Lung (tissue), 12 donors: ENCODE measurements around the gene UQCRH. TPM values are rescaled to one million over a fixed set of nuclear protein-coding genes. Genes with fewer than 3 reads are reported as not detected.

Experiments
- ATAC-seq: fragments of 200-7000 bp; cut with Tn5 transposase; one replicate; pipeline ENCODE4 v1.9.1; 2020; ENCODE audit warnings: moderate number of reproducible peaks; ENCODE audit not compliant: insufficient read depth, low FRiP score
- DNase-seq, 3 donors: peaks; one replicate each; pipeline ENCODE4 v3.0.0-alpha.2; 2013 to 2017
- H3K27ac ChIP-seq, 2 donors: one replicate each; pipeline ENCODE4 v1.5.1; 2013; ENCODE audit warnings: mild to moderate bottlenecking in 2 of 2, moderate library complexity in 2 of 2, control low read depth in 1 of 2, inconsistent platforms in 1 of 2, low read depth in 1 of 2, low read length in 1 of 2
- H3K27me3 ChIP-seq, 3 donors: one replicate each; pipeline ENCODE4 v1.5.1; 2013; ENCODE audit warnings: low read length in 2 of 3; ENCODE audit not compliant: control insufficient read depth in 3 of 3, insufficient read depth in 3 of 3
- H3K36me3 ChIP-seq, 4 donors: one replicate each; pipeline ENCODE4 v1.5.1; 2013; ENCODE audit warnings: low read length in 4 of 4, mild to moderate bottlenecking in 1 of 4, moderate library complexity in 1 of 4; ENCODE audit not compliant: control insufficient read depth in 4 of 4, insufficient read depth in 4 of 4
- H3K4me1 ChIP-seq, 5 donors: one replicate each; pipeline ENCODE4 v1.5.1; 2013; ENCODE audit warnings: low read length in 5 of 5, mild to moderate bottlenecking in 2 of 5, moderate library complexity in 1 of 5; ENCODE audit not compliant: control insufficient read depth in 5 of 5, insufficient read depth in 5 of 5
- H3K4me3 ChIP-seq: one replicate; pipeline ENCODE4 v1.5.1; 2013; ENCODE audit warnings: mild to moderate bottlenecking, control low read depth, moderate library complexity
- H3K9ac ChIP-seq, 2 donors: one replicate each; pipeline ENCODE4 v1.5.1; 2013; ENCODE audit warnings: low read length in 2 of 2, control low read depth in 1 of 2; ENCODE audit not compliant: insufficient read depth in 1 of 2
- H3K9me3 ChIP-seq, 4 donors: one replicate each; pipeline ENCODE4 v1.5.1; 2013; ENCODE audit warnings: low read length in 3 of 4, mild to moderate bottlenecking in 1 of 4, moderate library complexity in 1 of 4; ENCODE audit not compliant: control insufficient read depth in 4 of 4, insufficient read depth in 3 of 4
- CTCF ChIP-seq: IDR thresholded peaks from 2 replicates; pipeline ENCODE4 v1.5.1; 2012; ENCODE audit warnings: mild to moderate bottlenecking; ENCODE audit errors: control extremely low read depth, extremely low read depth
- WGBS, 2 donors: extraction: QIAGEN DNeasy Blood & Tissue Kit; methylation state at CpG; one replicate each; pipeline ENCODE4 v1.1.7; 2013; 5-methylcytosine and 5-hydroxymethylcytosine counted together
- polyA plus RNA-seq, 2 donors: library from polyadenylated mRNA; stranded (reverse); fragments of 200-250 nt; gene quantifications; one replicate each; pipeline ENCODE4 v1.2.1, GENCODE V29; 2013
- total RNA-seq, 2 donors: library from RNA; depleted of rRNA in 1 of 2; stranded (reverse); fragments of >200 nt in 1 of 2; gene quantifications; one replicate each; pipeline ENCODE4 v1.2.1, GENCODE V29; 2014 to 2021
- donor health status: control.
- donor health status: control.
- donor health status: Bipolar disorder and iron deficiency.
- donor health status: healthy.
- donor health status: DM: yes; HTN: yes; CAD: no.

UQCRH gene
- total and polyA plus RNA-seq, 4 donors = 159 to 400 (median 304) TPM

- 90 to 92% methylated on average over 6 of the region's 6 CpGs for WGBS, 2 donors
Measured at GRCh38 chr1:46342084-46342656, 38.7 kb downstream of the UQCRH start.

GRCh38 chr1:46342677-46343350 lies 39.3 kb downstream of the UQCRH start:
- Histone ChIP-seq H3K4me3 (no peak overlapping the region), H3K9me3 (no peaks in the 10 kb centered on the region), H3K4me1 (peaks cover 0 to 6% (median 4%) of the 10 kb centered on the region in 5 donors), H3K36me3 (peaks cover 0 to 22% (median 12%) of the 10 kb centered on the region in 4 donors), H3K27ac (no peak overlapping the region), H3K27me3 (no peaks in the 10 kb centered on the region), H3K9ac (no peak overlapping the region)
- DNase-seq (no peak), ATAC-seq (no peak)
- TF ChIP-seq CTCF = no peak
- 83 to 91% methylated on average over 8 of the region's 8 CpGs for WGBS, 2 donors

More at GRCh38 chr1:46342084-46342656, 38.7 kb downstream of the UQCRH start:
- Histone ChIP-seq H3K27ac (peak overlapping the region in 1 of 2 donors; percentile 96), H3K9me3 (no peaks in the 10 kb centered on the region), H3K4me1 (peaks cover 0 to 6% (median 4%) of the 10 kb centered on the region in 5 donors), H3K4me3 (no peak overlapping the region), H3K27me3 (no peaks in the 10 kb centered on the region), H3K9ac (no peak overlapping the region), H3K36me3 (peaks cover 0 to 21% (median 11%) of the 10 kb centered on the region in 4 donors)
- ATAC-seq (no peak), DNase-seq (peak in 1 of 3 donors; percentile 3)
- TF ChIP-seq CTCF = no peak

GRCh38 chr1:46343351-46343695 lies 39.8 kb downstream of the UQCRH start:
- Histone ChIP-seq H3K4me1 (peaks cover 0 to 6% (median 4%) of the 10 kb centered on the region in 5 donors), H3K9me3 (no peaks in the 10 kb centered on the region), H3K9ac (no peak overlapping the region), H3K27me3 (no peaks in the 10 kb centered on the region), H3K4me3 (no peak overlapping the region), H3K36me3 (peaks cover 0 to 22% (median 13%) of the 10 kb centered on the region in 4 donors), H3K27ac (no peak overlapping the region)
- 92 to 97% methylated on average over 4 of the region's 4 CpGs for WGBS, 2 donors
- ATAC-seq (no peak), DNase-seq (no peak)
- no peak for TF ChIP-seq CTCF
